B cell (primary cell): ENCODE measurements around the gene TXNDC17. TPM values are rescaled to one million over a fixed set of nuclear protein-coding genes. Genes with fewer than 3 reads are reported as not detected.

ENCODE experiments used
- ATAC-seq: fragments of 200-7000 bp; cut with Tn5 transposase; one replicate; pipeline ENCODE4 v1.10.0; 2021; ENCODE audit warnings: low read depth, mild to moderate bottlenecking, moderate number of reproducible peaks, moderate library complexity
- CTCF ChIA-PET: fragments of 350-600 bp; sonication (Branson Sonifier 250); formaldehyde crosslinking; loops from one replicate; lab custom pipeline; 2021; ENCODE audit warnings: antibody characterized with exemption, inconsistent platforms; lab: Charles Lee
- POLR2A ChIA-PET: fragments of 350-600 bp; sonication (Branson Sonifier 250); formaldehyde crosslinking; loops from one replicate; lab custom pipeline; 2021; ENCODE audit warnings: antibody characterized with exemption; lab: Charles Lee
- DNase-seq: peaks from one replicate; pipeline ENCODE4 v3.0.0; 2013
- H2AFZ ChIP-seq: 2 replicates; pipeline ENCODE4 v1.6.1; 2012; ENCODE audit warnings: mild to moderate bottlenecking, low read depth, low read length; ENCODE audit not compliant: insufficient read depth, poor library complexity, severe bottlenecking
- H3K27ac ChIP-seq, 2 donors: 1 replicate in 1 of 2; 2 replicates in 1 of 2; pipeline ENCODE4 v1.5.1; 2012 to 2013; ENCODE audit warnings: low read length in 2 of 2, mild to moderate bottlenecking in 2 of 2, moderate library complexity in 1 of 2
- H3K27me3 ChIP-seq, 4 experiments: fragments of 200-600 bp in 1 of 4; sonication (generic) in 1 of 4; replicated peaks in 1 of 4; 1 replicate in 2 of 4; 2 replicates in 2 of 4; pipeline versions ENCODE4 v1.6.1 to v1.7.0; 2013 to 2016; ENCODE audit warnings: low read length in 3 of 4, mild to moderate bottlenecking in 2 of 4, mixed read lengths in 1 of 4, moderate library complexity in 1 of 4; ENCODE audit not compliant: insufficient read depth in 4 of 4, control insufficient read depth in 3 of 4; ENCODE audit errors: control extremely low read depth in 1 of 4
- H3K36me3 ChIP-seq, 2 experiments: replicated peaks in 1 of 2; 1 replicate in 1 of 2; 2 replicates in 1 of 2; pipeline versions ENCODE4 v1.6.1 to v1.7.1; 2013; ENCODE audit warnings: low read length in 1 of 2; ENCODE audit not compliant: insufficient read depth in 2 of 2, control insufficient read depth in 1 of 2; ENCODE audit errors: control extremely low read depth in 1 of 2, extremely low read depth in 1 of 2
- H3K4me1 ChIP-seq, 2 donors: fragments of 200-600 bp in 1 of 2; sonication (generic) in 1 of 2; 1 replicate in 1 of 2; 2 replicates in 1 of 2; pipeline versions ENCODE4 v1.5.1 to v1.6.1; 2013 to 2017; ENCODE audit warnings: low read length in 2 of 2; ENCODE audit not compliant: control insufficient read depth in 2 of 2, insufficient read depth in 2 of 2
- H3K4me2 ChIP-seq: replicated peaks from 2 replicates; pipeline ENCODE3; 2012; ENCODE audit warnings: mild to moderate bottlenecking, low read depth, low read length; ENCODE audit not compliant: poor library complexity, severe bottlenecking
- H3K4me3 ChIP-seq, 5 experiments: fragments of 200-600 bp in 1 of 5; sonication (generic) in 1 of 5; 1 replicate in 3 of 5; 2 replicates in 2 of 5; pipeline versions ENCODE4 v1.5.1 to v1.7.0; 2011 to 2016; ENCODE audit warnings: low read length in 4 of 5, mild to moderate bottlenecking in 4 of 5, low read depth in 2 of 5, control low read depth in 1 of 5, moderate library complexity in 1 of 5; ENCODE audit not compliant: insufficient read depth in 1 of 5; ENCODE audit errors: control extremely low read depth in 1 of 5, extremely low read depth in 1 of 5
- H3K79me2 ChIP-seq: fragments of 200-600 bp; sonication (generic); one replicate; pipeline ENCODE4 v1.6.0; 2016; ENCODE audit warnings: low read length; ENCODE audit not compliant: control insufficient read depth, insufficient read depth
- H3K9ac ChIP-seq: fragments of 200-600 bp; sonication (generic); 2 replicates; pipeline ENCODE4 v1.6.1; 2017; ENCODE audit warnings: mild to moderate bottlenecking, low read length, moderate library complexity
- H3K9me3 ChIP-seq, 3 donors: one replicate each; pipeline versions ENCODE4 v1.6.1 to v1.7.1; 2013; ENCODE audit warnings: low read length in 2 of 3; ENCODE audit not compliant: control insufficient read depth in 2 of 3, insufficient read depth in 1 of 3; ENCODE audit errors: control extremely low read depth in 1 of 3
- H4K20me1 ChIP-seq: 2 replicates; pipeline ENCODE4 v1.6.0; 2012; ENCODE audit warnings: mild to moderate bottlenecking, low read length; ENCODE audit not compliant: insufficient read depth, control insufficient read depth, poor library complexity, severe bottlenecking
- H3K27ac Mint-ChIP-seq: one replicate; pipeline ENCODE4 v1.8.0; 2021; ENCODE audit warnings: mixed read lengths
- H3K27me3 Mint-ChIP-seq: one replicate; pipeline ENCODE4 v1.8.0; 2021; ENCODE audit warnings: mixed read lengths
- H3K4me1 Mint-ChIP-seq: one replicate; pipeline ENCODE4 v1.8.0; 2021; ENCODE audit warnings: mixed read lengths
- H3K4me3 Mint-ChIP-seq: one replicate; pipeline ENCODE4 v1.8.0; 2021; ENCODE audit warnings: mixed read lengths
- H3K9me3 Mint-ChIP-seq: one replicate; pipeline ENCODE4 v1.8.0; 2022; ENCODE audit warnings: mixed read lengths; ENCODE audit not compliant: insufficient read depth
- CTCF ChIP-seq: fragments of 200-600 bp; IDR thresholded peaks from one replicate; pipeline ENCODE4 v1.8.0; 2022; ENCODE audit warnings: antibody characterized with exemption, mild to moderate bottlenecking
- EZH2 ChIP-seq: IDR thresholded peaks from 2 replicates; pipeline ENCODE4 v1.6.1; 2012; ENCODE audit warnings: borderline replicate concordance, low read depth, mild to moderate bottlenecking, moderate library complexity, low read length; ENCODE audit not compliant: insufficient read depth, poor library complexity, severe bottlenecking
- WGBS: methylation state at CpG from one replicate; pipeline ENCODE4 v1.1.5; 2013; ENCODE audit warnings: missing lambda C conversion rate; ENCODE audit not compliant: insufficient coverage; 5-methylcytosine and 5-hydroxymethylcytosine counted together
- intact Hi-C: fragments of 100-400 bp; cut with micrococcal nuclease; formaldehyde crosslinking; loops from one replicate; pipeline ENCODE4 v1.10.0; 2022
- polyA plus RNA-seq: library from polyadenylated mRNA; depleted of rRNA; stranded (reverse); fragments of >200 nt; gene quantifications from 2 replicates; pipeline ENCODE4 v1.2.3, GENCODE V29; 2012
- total RNA-seq, 2 donors: library from RNA; stranded (reverse); fragments of 120-200 nt in 1 of 2; gene quantifications; 1 replicate in 1 of 2; 2 replicates in 1 of 2; pipeline versions ENCODE4 v1.2.3 to v1.2.4, GENCODE V29; 2013 to 2022

The TXNDC17 gene
- total and polyA plus RNA-seq, 2 donors (not counting 1 experiment from before 2014, with no cell fraction given), result 19.5 to 33.7 TPM

GRCh38 chr17:6596941-6597340 lies 43.9 kb upstream of the TXNDC17 start:
- no peaks in the 10 kb centered on the region for H3K9me3 Mint-ChIP-seq
- H3K9me3 ChIP-seq, result no peaks in the 10 kb centered on the region
- ChIA-PET POLR2A (no interaction called here), CTCF (no interaction called here)
- intact Hi-C loops, result loop anchor here (5.0 kb wide), 1 partner anchor 125 kb away; no protein-coding TSS in a partner anchor
- H3K27me3 Mint-ChIP-seq, result no peaks in the 10 kb centered on the region
- no peak overlapping the region for H3K4me3 Mint-ChIP-seq
- no peaks in the 10 kb centered on the region for H4K20me1 ChIP-seq
- H3K4me3 ChIP-seq, result no peak overlapping the region
- no CpG with 5 or more reads among the region's 4 CpGs for WGBS
- no peak for DNase-seq
- peaks cover 11 to 12% of the 10 kb centered on the region in 2 donors for H3K4me1 ChIP-seq
- no peaks in the 10 kb centered on the region for H3K27me3 ChIP-seq
- H2AFZ ChIP-seq, result no peak overlapping the region
- H3K4me1 Mint-ChIP-seq, result peaks cover 14% of the 10 kb centered on the region
- H3K36me3 ChIP-seq, result peaks cover 15 to 30% of the 10 kb centered on the region in 2 experiments
- H3K9ac ChIP-seq, result no peak overlapping the region
- H3K79me2 ChIP-seq, result no peaks in the 10 kb centered on the region
- no peak for ATAC-seq
- no peak overlapping the region for H3K27ac ChIP-seq
- TF ChIP-seq CTCF, result no peak
- no peak for TF ChIP-seq EZH2
- H3K4me2 ChIP-seq, result no peak overlapping the region
- no peak overlapping the region for H3K27ac Mint-ChIP-seq

- Histone ChIP-seq H3K36me3 (peaks cover 15 to 35% of the 10 kb centered on the region in 2 experiments), H2AFZ (no peak overlapping the region), H3K27me3 (no peaks in the 10 kb centered on the region), H4K20me1 (no peaks in the 10 kb centered on the region), H3K9ac (no peak overlapping the region), H3K4me2 (no peak overlapping the region), H3K4me1 (peaks cover 11 to 12% of the 10 kb centered on the region in 2 donors), H3K79me2 (no peaks in the 10 kb centered on the region), H3K4me3 (no peak overlapping the region), H3K9me3 (no peaks in the 10 kb centered on the region), H3K27ac (no peak overlapping the region)
- Mint-ChIP-seq H3K4me1 (peaks cover 14% of the 10 kb centered on the region), H3K9me3 (no peaks in the 10 kb centered on the region), H3K27ac (no peak overlapping the region), H3K4me3 (no peak overlapping the region), H3K27me3 (no peaks in the 10 kb centered on the region)
- TF ChIP-seq CTCF, result no peak
- TF ChIP-seq EZH2, result no peak
- POLR2A ChIA-PET, result no interaction called here
- ATAC-seq (no peak), DNase-seq (no peak)
- no CpG with 5 or more reads among the region's 1 CpG for WGBS
- intact Hi-C loops, result loop anchor here (5.0 kb wide), 1 partner anchor 125 kb away; no protein-coding TSS in a partner anchor
- CTCF ChIA-PET, result no interaction called here
Measured at GRCh38 chr17:6597727-6598126, 43.1 kb upstream of the TXNDC17 start.
